ENCODE data around the gene SP1.
"Not testable (repeated sequence)": the region's sequence is repeated elsewhere in the genome, so short reads cannot be mapped to it uniquely, and the experiment has no call there.

The SP1 gene

DNA sequence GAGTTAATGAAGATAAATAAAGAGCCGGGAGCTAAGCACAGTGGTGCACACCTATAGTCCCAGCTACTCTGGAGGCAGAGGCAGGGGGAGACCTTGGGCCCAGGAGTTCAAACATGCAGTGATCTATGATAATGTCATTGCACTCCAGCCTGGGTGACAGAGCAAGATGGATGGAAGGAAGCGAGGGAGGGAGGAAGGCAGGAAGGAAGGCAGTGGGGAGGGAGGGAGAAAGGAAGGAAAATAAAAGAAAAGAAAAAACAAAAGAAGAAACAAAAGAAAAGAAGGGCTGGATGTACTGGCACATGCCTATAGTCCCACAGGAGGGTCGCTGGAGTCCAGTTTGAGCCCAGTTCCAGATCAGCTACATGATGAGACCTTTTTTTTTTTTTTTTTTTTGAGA is 24.9 kb upstream of the SP1 start:
- no peak overlapping the region for H3K4me3 ChIP-seq (ENCODE audit: low read depth, low read length)
- TF ChIP-seq, protein P1, sequence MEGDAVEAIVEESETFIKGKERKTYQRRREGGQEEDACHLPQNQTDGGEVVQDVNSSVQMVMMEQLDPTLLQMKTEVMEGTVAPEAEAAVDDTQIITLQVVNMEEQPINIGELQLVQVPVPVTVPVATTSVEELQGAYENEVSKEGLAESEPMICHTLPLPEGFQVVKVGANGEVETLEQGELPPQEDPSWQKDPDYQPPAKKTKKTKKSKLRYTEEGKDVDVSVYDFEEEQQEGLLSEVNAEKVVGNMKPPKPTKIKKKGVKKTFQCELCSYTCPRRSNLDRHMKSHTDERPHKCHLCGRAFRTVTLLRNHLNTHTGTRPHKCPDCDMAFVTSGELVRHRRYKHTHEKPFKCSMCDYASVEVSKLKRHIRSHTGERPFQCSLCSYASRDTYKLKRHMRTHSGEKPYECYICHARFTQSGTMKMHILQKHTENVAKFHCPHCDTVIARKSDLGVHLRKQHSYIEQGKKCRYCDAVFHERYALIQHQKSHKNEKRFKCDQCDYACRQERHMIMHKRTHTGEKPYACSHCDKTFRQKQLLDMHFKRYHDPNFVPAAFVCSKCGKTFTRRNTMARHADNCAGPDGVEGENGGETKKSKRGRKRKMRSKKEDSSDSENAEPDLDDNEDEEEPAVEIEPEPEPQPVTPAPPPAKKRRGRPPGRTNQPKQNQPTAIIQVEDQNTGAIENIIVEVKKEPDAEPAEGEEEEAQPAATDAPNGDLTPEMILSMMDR (IDR thresholded peaks at IDR 0.05; ENCODE audit: low read depth, low read length) = no peak
- in situ Hi-C loops (cut with HindIII; ENCODE audit: low sequenced_read_pairs) = no loop called here
- no peak for DNase-seq (ENCODE audit: low read depth, low spot score)

DNA sequence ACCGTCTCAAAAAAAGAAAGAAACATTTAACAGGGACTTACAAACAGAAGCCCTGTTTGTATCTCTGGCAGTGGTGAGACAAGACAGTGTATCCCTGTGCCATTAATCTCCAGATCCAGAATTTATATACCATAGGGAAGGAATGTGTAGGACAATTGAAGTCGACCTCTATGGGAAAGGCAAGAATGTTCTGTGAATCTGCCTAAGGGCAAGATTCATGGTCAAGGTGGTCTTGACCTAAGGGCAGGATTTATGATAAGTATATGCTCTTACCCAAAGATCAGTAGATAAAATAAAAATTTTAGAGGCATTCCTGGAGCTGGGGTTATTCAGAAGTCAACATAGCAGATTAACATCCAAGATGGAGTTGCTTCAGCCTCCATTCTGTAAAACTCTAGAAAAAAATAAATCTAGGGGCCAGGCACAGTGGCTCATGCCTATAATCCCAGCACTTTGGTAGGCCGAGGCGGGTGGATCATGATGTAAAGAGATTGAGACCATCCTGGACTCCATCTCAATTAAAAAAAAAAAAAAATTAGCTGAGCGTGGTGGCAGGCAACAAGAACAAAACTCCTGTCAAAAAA is 21.0 kb upstream of the SP1 start:
- no peak for DNase-seq (ENCODE audit: low read depth, low spot score)
- in situ Hi-C loops (cut with HindIII; ENCODE audit: low sequenced_read_pairs) = no loop called here
- no peak overlapping the region for H3K4me3 ChIP-seq (ENCODE audit: low read depth, low read length)
- TF ChIP-seq, protein P1 (IDR thresholded peaks at IDR 0.05; ENCODE audit: low read depth, low read length) = no peak

DNA sequence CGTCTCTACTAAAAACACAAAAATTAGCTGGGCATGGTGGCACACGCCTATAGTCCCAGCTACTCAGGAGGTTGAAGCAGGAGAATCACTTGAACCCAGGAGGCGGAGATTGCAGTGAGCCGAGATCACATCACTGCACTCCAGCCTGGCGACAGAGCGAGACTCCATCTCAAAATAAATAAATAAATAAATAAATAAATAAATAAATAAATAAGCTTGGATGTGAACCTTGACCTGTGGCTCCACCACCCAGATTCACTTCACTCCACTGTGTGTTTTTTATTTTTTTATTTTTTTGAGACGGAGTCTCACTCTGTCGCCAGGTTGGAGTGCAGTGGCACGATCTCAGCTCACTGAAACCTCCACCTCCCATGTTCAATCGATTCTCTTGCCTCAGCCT is 18.3 kb upstream of the SP1 start:
- in situ Hi-C loops (cut with HindIII; ENCODE audit: low sequenced_read_pairs); DNase-seq (ENCODE audit: low read depth, low spot score); H3K4me3 ChIP-seq (ENCODE audit: low read depth, low read length): not testable (repeated sequence)

DNA sequence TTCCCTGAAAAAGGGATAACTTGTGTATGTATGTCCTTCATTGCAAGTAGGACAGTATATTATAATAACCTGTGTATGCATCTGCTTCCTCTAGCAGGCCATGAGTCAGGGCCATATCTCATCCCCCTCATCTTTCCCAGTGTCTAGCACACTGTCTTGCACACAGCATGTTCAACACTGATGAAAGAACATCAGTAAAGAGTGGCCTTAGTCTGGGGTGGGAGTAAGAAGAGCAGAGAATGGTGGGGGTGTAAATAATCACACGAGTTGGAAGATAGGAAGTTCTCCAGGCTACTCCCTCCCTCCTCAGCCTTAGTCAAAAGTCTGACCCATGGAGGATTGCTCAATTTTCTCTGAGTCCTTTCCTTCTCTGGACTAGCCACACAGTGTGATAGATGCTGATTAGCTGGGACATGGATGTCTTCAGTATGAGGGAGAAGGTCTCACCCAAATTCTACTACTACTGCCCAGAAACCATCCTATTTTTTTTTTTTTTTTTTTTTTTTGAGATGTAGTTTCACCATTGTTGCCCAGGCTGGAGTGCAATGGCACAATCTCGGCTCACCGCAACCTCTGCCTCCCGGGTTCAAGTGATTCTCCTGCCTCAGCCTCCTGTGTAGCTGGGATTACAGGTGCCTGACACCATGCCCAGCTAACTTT is 14.6 kb upstream of the SP1 start:
- DNase-seq (ENCODE audit: low read depth, low spot score) = no peak
- no peak overlapping the region for H3K4me3 ChIP-seq (ENCODE audit: low read depth, low read length)
- TF ChIP-seq, protein P1 (IDR thresholded peaks at IDR 0.05; ENCODE audit: low read depth, low read length) = no peak
- in situ Hi-C loops (cut with HindIII; ENCODE audit: low sequenced_read_pairs) = no loop called here

DNA sequence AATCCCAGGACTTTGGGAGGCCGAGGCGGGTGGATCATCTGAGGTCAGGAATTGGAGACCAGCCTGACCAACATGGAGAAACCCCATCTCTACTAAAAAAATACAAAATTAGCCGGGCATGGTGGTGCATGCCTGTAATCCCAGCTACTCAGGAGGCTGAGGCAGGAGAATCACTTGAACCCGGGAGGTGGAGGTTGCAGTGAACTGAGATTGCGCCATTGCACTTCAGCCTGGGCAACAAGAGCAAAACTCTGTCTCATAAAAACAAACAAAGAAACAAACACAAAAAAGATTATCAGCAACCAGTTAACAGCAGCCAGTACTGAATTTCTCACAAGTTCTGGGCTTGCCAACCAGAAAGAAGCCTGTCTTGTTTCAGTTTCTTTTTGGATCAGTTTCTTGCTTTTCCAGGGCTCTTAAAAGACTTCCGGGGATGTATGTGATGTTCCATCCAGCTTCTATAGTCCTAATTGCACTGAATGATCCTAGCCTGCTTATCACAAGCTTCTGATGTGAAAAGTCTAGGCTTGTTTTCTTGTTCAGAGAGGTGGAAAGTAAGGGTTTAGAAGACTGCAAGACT is 6.3 kb upstream of the SP1 start:
- in situ Hi-C loops (cut with HindIII; ENCODE audit: low sequenced_read_pairs); H3K4me3 ChIP-seq (ENCODE audit: low read depth, low read length); DNase-seq (ENCODE audit: low read depth, low spot score): not testable (repeated sequence)

DNA sequence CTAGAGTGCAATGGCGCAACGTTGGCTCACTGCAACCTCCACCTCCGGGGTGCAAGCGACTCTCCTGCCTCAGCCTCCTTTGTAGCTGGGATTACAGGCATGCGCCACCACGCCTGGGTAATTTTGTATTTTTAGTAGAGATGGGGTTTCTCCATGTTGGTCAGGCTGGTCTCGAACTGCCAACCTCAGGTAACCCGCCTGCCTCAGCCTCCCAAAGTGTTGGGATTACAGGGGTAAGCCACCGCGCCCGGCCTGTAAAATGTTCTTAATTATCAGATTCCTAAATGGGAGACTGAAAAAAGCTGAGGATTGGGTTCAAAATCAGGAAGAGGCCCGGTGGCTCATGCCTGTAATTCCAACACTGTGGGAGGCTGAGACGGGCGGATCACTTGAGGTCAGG is 5.7 kb upstream of the SP1 start:
- H3K4me3 ChIP-seq (ENCODE audit: low read depth, low read length); in situ Hi-C loops (cut with HindIII; ENCODE audit: low sequenced_read_pairs); DNase-seq (ENCODE audit: low read depth, low spot score): not testable (repeated sequence)

DNA sequence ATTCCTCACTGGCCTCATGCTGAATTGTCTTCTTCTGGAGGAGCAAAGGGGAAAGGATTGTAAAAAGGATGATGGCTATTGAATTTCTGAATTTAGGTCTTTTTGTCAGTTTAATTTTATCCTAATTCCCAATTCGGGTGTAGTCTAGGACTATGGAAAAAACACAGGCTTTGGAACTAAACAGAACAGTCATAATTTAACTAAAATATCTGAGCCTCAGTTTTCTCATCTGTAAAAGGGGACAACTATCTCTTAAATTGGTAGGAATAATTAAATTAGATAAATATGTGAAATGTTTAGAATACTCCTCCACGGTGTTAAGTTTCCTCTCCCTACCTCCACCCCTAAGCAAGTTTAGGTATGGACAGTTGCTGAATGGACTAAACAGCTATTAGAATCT is 3.2 kb upstream of the SP1 start:
- TF ChIP-seq, protein P1 (IDR thresholded peaks at IDR 0.05; ENCODE audit: low read depth, low read length) = no peak
- in situ Hi-C loops (cut with HindIII; ENCODE audit: low sequenced_read_pairs) = no loop called here
- DNase-seq (ENCODE audit: low read depth, low spot score) = no peak
- H3K4me3 ChIP-seq (ENCODE audit: low read depth, low read length) = no peak overlapping the region

DNA sequence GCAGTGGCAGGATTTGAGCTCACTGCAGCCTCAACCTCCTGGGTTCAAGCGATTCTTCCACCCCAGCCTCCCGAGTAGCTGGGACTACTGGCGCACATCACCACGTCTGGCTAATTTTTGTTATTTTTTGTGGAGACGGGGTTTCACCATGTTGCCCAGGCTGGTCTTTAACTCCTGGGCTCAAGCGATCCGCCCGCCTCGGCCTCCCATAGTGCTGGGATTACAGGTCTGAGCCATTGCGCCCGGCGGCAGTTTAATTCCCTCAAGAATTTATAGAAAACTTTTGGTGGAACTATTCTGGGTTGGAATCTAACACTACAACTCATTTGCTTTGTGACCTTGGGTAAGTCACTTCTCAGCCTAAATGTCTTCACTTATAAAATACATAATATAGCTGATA is 1.8 kb upstream of the SP1 start:
- in situ Hi-C loops (cut with HindIII; ENCODE audit: low sequenced_read_pairs) = no loop called here
- H3K4me3 ChIP-seq (ENCODE audit: low read depth, low read length) = no peak overlapping the region
- no peak for DNase-seq (ENCODE audit: low read depth, low spot score)
- TF ChIP-seq, protein P1 (IDR thresholded peaks at IDR 0.05; ENCODE audit: low read depth, low read length) = no peak

Measured in astrocyte of the spinal cord (primary cell).